ENCODE measurements around the gene SLC37A2. TPM values are rescaled to one million over a fixed set of nuclear protein-coding genes. Genes with fewer than 3 reads are reported as not detected.

Gene SLC37A2
- total RNA-seq, 4 donors from 2014 or later: 3.4 to 8.6 (median 6.6) TPM

DNA sequence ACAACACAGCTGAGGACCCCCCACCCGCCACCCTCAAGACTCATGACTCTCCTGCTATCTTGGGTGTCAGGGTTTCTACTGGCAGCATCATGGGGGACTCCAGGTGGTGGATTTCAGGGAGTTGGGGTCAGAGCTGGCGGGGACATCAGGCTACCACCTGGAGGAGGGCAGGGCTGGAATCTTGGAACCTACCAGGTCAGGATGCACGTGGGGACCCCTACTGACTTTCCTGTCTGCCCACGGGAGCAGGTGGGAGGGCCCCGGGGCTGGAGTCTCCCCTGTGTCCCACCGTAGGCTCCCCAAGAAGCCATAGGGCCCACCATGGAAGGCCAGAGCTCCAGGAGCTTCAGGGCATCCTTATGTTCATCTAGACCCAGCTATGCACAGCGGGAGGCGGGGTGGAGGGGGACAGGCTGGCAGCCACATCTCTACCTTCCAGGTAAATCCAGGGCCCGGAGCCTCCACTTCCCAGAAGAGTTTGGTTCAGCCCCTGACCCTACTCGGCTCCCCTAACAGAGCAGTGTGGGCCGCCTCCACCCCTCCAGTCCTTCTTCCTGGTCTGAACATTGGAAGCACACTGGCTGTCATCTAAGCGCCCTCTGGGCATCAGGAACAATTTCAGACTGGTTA lies 10.0 kb downstream of the SLC37A2 start:
- Histone ChIP-seq H3K27ac (peak overlapping the region in 1 of 4 donors; percentile 6), H3K36me3 (no peaks in the 10 kb centered on the region), H3K27me3 (peaks cover 78% of the 10 kb centered on the region), H3K4me3 (no peak overlapping the region), H3K4me1 (peaks cover 0 to 13% (median 3%) of the 10 kb centered on the region in 3 donors), H3K9me3 (no peaks in the 10 kb centered on the region)
- TF ChIP-seq POLR2A (IDR thresholded peaks at IDR 0.05): no peak
- TF ChIP-seq, protein P1, sequence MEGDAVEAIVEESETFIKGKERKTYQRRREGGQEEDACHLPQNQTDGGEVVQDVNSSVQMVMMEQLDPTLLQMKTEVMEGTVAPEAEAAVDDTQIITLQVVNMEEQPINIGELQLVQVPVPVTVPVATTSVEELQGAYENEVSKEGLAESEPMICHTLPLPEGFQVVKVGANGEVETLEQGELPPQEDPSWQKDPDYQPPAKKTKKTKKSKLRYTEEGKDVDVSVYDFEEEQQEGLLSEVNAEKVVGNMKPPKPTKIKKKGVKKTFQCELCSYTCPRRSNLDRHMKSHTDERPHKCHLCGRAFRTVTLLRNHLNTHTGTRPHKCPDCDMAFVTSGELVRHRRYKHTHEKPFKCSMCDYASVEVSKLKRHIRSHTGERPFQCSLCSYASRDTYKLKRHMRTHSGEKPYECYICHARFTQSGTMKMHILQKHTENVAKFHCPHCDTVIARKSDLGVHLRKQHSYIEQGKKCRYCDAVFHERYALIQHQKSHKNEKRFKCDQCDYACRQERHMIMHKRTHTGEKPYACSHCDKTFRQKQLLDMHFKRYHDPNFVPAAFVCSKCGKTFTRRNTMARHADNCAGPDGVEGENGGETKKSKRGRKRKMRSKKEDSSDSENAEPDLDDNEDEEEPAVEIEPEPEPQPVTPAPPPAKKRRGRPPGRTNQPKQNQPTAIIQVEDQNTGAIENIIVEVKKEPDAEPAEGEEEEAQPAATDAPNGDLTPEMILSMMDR (IDR thresholded peaks at IDR 0.05): no peak
- no peak for TF ChIP-seq EP300 (IDR thresholded peaks at IDR 0.05)
- no peak for TF ChIP-seq POLR2AphosphoS5 (IDR thresholded peaks at IDR 0.05)
- WGBS, 2 donors (ENCODE audit: low coverage in 1 of 2): 64% methylated on average over 3 of the region's 12 CpGs; no CpG with 5 or more reads in 1 of the 2 donors
- ATAC-seq: no peak

DNA sequence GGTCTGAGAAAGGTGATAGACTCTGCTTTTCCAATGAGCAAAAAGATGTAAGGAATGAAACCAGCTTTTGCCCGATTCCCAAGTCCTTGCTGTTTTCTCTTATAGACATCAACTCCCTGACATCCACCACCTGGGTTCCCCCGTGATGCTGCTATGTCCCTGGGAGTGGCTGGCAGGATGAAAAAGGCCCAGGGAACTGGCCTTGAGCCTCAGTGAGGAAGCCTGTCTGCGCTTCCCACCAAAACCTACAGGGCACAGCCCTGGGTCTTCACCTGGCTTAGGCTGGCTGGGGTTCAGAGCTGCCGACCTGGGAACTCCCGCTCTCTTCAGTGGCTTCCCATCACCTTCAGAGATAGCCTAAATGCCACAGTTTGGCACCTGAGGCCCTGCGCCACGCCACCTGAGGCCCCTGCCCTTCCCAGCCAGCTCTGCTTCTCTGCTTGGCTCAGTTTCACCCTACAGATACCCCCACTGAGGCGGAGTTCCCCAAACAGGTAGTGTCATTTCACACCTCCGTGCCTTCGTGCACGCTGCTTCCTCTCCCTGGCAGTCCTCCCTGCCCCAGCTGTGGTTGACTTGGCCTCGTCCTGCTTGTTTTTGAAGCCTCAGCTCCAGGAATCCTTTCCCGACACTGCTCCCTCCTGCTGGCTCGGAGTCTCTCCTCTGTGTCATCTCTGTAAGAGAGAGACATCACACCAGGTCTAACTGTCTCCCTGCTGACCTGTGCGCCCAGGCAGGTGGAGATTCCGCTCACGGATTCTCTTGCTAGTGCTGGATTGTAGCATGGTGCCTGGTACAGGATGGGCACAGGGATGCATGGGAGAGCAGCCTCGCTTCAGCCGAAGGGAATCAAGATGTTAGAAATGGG lies 10.7 kb downstream of the SLC37A2 start:
- Histone ChIP-seq H3K4me1 (peaks cover 0 to 13% (median 3%) of the 10 kb centered on the region in 3 donors), H3K36me3 (no peaks in the 10 kb centered on the region), H3K4me3 (no peak overlapping the region), H3K27ac (no peak overlapping the region), H3K27me3 (peaks cover 78% of the 10 kb centered on the region), H3K9me3 (no peaks in the 10 kb centered on the region)
- ATAC-seq: no peak
- 55 to 81% methylated on average over 7 to 9 of the region's 19 CpGs for WGBS, 2 donors (ENCODE audit: low coverage in 1 of 2)
- TF ChIP-seq EP300 (IDR thresholded peaks at IDR 0.05) (no peak), POLR2A (IDR thresholded peaks at IDR 0.05) (no peak), POLR2AphosphoS5 (IDR thresholded peaks at IDR 0.05) (no peak)
- TF ChIP-seq, protein P1 (IDR thresholded peaks at IDR 0.05): no peak

DNA sequence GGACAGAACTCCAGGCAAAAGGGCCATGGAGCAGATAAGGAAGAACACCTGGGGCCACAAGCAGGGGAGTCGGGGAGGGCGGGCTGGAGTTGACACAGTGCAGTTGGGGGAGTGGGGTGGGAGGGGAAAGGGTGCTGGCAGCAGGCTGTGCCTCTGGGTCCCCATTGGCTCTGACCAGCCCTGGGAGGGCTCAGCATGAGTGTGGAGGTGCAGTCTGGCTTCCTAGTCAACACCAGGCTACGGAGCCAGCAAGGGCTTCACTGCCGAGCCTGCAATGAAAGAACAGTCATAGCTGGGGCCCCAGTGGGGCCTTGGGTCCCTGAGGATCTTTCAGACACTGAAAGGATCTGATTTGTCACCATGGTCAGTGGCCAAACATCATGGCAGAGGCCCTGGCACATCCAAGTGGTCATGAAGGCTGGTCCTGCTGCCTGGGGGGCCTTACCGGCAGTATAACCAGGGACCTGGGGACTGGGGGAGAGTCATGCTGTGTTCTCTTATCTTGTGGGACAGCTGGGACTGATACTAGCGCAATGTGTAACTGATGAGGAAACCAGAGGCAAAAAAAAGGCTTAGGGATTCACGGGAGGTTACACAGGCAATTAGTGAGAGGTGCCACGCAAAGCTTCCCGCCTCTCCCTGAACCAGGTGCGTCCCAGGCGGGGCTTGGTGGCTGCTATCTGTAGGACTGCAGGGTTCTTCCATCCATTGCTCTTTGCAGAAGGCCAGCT lies 11.6 kb downstream of the SLC37A2 start:
- Histone ChIP-seq H3K27me3 (peaks cover 75% of the 10 kb centered on the region), H3K36me3 (no peaks in the 10 kb centered on the region), H3K9me3 (no peaks in the 10 kb centered on the region), H3K27ac (no peak overlapping the region), H3K4me1 (peaks cover 0 to 13% (median 3%) of the 10 kb centered on the region in 3 donors), H3K4me3 (no peak overlapping the region)
- TF ChIP-seq POLR2AphosphoS5 (IDR thresholded peaks at IDR 0.05) (no peak), EP300 (IDR thresholded peaks at IDR 0.05) (no peak), POLR2A (IDR thresholded peaks at IDR 0.05) (no peak)
- TF ChIP-seq, protein P1 (IDR thresholded peaks at IDR 0.05): no peak
- ATAC-seq: no peak
- WGBS, 2 donors (ENCODE audit: low coverage in 1 of 2): 60 to 92% methylated on average over 1 to 5 of the region's 11 CpGs

DNA sequence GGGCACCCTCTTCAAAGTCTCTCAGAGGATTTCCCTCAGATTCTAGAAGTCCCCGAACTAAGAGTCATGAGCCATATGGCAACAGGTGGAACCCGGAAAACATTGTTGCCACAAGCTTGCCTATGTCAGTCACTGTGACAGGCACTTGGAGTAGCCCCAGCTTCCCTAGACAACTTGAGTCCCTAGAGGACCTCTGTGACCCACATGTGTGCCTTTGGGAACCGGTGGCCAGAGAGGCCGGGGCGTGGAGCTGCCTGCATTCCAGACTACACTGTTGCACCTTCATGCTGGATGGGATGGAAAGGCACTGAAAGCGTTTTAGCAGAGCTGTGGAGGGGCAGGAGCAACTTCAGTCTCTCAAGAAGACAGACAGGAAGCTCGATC lies 12.1 kb downstream of the SLC37A2 start:
- Histone ChIP-seq H3K4me3 (no peak overlapping the region), H3K27me3 (peaks cover 75% of the 10 kb centered on the region), H3K27ac (no peak overlapping the region), H3K36me3 (no peaks in the 10 kb centered on the region), H3K4me1 (peaks cover 0 to 13% (median 3%) of the 10 kb centered on the region in 3 donors), H3K9me3 (no peaks in the 10 kb centered on the region)
- WGBS, 2 donors (ENCODE audit: low coverage in 1 of 2): 65% methylated on average over 2 of the region's 7 CpGs; no CpG with 5 or more reads in 1 of the 2 donors
- ATAC-seq: no peak
- TF ChIP-seq POLR2A (IDR thresholded peaks at IDR 0.05) (no peak), EP300 (IDR thresholded peaks at IDR 0.05) (no peak), POLR2AphosphoS5 (IDR thresholded peaks at IDR 0.05) (no peak)
- TF ChIP-seq, protein P1 (IDR thresholded peaks at IDR 0.05): no peak

All from gastroesophageal sphincter (tissue), 4 donors.